Measurements from ENCODE around the gene MRAS.

The MRAS gene

GRCh38 chr3:138401834-138402233 lies 53.5 kb downstream of the MRAS start:
- H3K4me3 ChIP-seq (ENCODE audit: low read depth, low read length), result no peak overlapping the region
- DNase-seq (ENCODE audit: low read depth), result no peak
- TF ChIP-seq, protein P1, sequence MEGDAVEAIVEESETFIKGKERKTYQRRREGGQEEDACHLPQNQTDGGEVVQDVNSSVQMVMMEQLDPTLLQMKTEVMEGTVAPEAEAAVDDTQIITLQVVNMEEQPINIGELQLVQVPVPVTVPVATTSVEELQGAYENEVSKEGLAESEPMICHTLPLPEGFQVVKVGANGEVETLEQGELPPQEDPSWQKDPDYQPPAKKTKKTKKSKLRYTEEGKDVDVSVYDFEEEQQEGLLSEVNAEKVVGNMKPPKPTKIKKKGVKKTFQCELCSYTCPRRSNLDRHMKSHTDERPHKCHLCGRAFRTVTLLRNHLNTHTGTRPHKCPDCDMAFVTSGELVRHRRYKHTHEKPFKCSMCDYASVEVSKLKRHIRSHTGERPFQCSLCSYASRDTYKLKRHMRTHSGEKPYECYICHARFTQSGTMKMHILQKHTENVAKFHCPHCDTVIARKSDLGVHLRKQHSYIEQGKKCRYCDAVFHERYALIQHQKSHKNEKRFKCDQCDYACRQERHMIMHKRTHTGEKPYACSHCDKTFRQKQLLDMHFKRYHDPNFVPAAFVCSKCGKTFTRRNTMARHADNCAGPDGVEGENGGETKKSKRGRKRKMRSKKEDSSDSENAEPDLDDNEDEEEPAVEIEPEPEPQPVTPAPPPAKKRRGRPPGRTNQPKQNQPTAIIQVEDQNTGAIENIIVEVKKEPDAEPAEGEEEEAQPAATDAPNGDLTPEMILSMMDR (IDR thresholded peaks at IDR 0.05; ENCODE audit: low read depth, low read length, missing control alignments), result no peak

- DNase-seq (ENCODE audit: low read depth), result no peak
These were observed 55.7 kb downstream of the MRAS start for GRCh38 chr3:138404121-138404520.

GRCh38 chr3:138405001-138405400 lies 56.6 kb downstream of the MRAS start:
- TF ChIP-seq, protein P1 (IDR thresholded peaks at IDR 0.05; ENCODE audit: low read depth, low read length, missing control alignments), result no peak
- DNase-seq (ENCODE audit: low read depth), result no peak
- no peak overlapping the region for H3K4me3 ChIP-seq (ENCODE audit: low read depth, low read length)

More at GRCh38 chr3:138404121-138404520, 55.7 kb downstream of the MRAS start:
- H3K4me3 ChIP-seq (ENCODE audit: low read depth, low read length), result no peak overlapping the region
- TF ChIP-seq, protein P1 (IDR thresholded peaks at IDR 0.05; ENCODE audit: low read depth, low read length, missing control alignments), result no peak

DNA sequence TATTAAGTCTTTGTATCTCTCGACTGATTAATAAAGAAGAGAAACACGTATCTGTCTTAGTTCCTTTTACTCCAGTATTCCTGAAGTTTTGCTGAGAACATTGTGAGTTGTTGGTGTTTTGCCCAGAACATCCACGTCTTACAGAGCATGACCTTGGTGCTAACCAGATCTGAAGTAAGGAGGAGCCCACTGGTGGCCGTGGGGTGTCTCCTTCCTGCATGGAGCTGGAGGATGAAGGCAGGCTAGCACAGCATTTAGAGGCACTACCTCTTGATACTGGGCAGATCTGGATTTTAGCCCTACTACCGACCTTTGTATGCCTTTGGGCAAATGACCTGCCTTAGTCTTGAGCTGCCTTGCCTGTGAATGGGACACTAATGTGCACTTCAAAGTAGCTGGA lies 57.1 kb downstream of the MRAS start:
- no peak for DNase-seq (ENCODE audit: low read depth)
- H3K4me3 ChIP-seq (ENCODE audit: low read depth, low read length), result no peak overlapping the region
- TF ChIP-seq, protein P1 (IDR thresholded peaks at IDR 0.05; ENCODE audit: low read depth, low read length, missing control alignments), result no peak

- TF ChIP-seq, protein P1 (IDR thresholded peaks at IDR 0.05; ENCODE audit: low read depth, low read length, missing control alignments), result no peak
- no peak overlapping the region for H3K4me3 ChIP-seq (ENCODE audit: low read depth, low read length)
- no peak for DNase-seq (ENCODE audit: low read depth)
These were observed 58.2 kb downstream of the MRAS start for GRCh38 chr3:138406606-138407005.

GRCh38 chr3:138407236-138407907 lies 59.0 kb downstream of the MRAS start:
- no peak overlapping the region for H3K4me3 ChIP-seq (ENCODE audit: low read depth, low read length)
- DNase-seq (ENCODE audit: low read depth), result no peak
- TF ChIP-seq, protein P1 (IDR thresholded peaks at IDR 0.05; ENCODE audit: low read depth, low read length, missing control alignments), result no peak
